SK-N-MC (cell line): ENCODE results near the gene GCFC2.

ENCODE experiments used
- DNase-seq: peaks from one replicate; pipeline ENCODE4 v3.0.0-alpha.2; 2011; ENCODE audit warnings: low read depth, low spot score
- H3K27ac ChIP-seq: fragments of 200-600 bp; sonication (generic); 2 replicates; pipeline ENCODE4 v1.5.1; 2016; ENCODE audit warnings: mixed run types
- H3K36me3 ChIP-seq: fragments of 200-600 bp; sonication (generic); 2 replicates; pipeline ENCODE4 v1.6.1; 2017; ENCODE audit warnings: antibody characterized with exemption, low read length, mixed read lengths; ENCODE audit not compliant: insufficient read depth
- H3K4me3 ChIP-seq: fragments of 200-600 bp; sonication (generic); 2 replicates; pipeline ENCODE4 v1.5.1; 2016
- H3K9ac ChIP-seq: fragments of 200-600 bp; sonication (generic); 2 replicates; pipeline ENCODE4 v1.8.0; 2017; ENCODE audit warnings: mixed run types, mixed read lengths; ENCODE audit not compliant: insufficient read length
- H3K9me3 ChIP-seq: fragments of 200-600 bp; sonication (generic); 2 replicates; pipeline ENCODE4 v1.6.1; 2017; ENCODE audit warnings: low read depth, mild to moderate bottlenecking, antibody characterized with exemption, low read length, moderate library complexity, mixed read lengths
- EZH2 ChIP-seq: fragments of 200-600 bp; sonication (generic); IDR thresholded peaks from one replicate; pipeline ENCODE4 v1.6.1; 2017; ENCODE audit warnings: antibody characterized with exemption
- FOXP2 ChIP-seq: optimal IDR thresholded peaks from 2 replicates; pipeline ENCODE3; 2011; ENCODE audit warnings: mild to moderate bottlenecking, moderate library complexity; ENCODE audit not compliant: insufficient read depth; ENCODE audit errors: extremely low read length, control extremely low read depth
- POLR2AphosphoS5 ChIP-seq: IDR thresholded peaks from 2 replicates; pipeline ENCODE4 v1.6.1; 2012; ENCODE audit warnings: mild to moderate bottlenecking, low read depth, low read length, borderline replicate concordance

Gene GCFC2

DNA sequence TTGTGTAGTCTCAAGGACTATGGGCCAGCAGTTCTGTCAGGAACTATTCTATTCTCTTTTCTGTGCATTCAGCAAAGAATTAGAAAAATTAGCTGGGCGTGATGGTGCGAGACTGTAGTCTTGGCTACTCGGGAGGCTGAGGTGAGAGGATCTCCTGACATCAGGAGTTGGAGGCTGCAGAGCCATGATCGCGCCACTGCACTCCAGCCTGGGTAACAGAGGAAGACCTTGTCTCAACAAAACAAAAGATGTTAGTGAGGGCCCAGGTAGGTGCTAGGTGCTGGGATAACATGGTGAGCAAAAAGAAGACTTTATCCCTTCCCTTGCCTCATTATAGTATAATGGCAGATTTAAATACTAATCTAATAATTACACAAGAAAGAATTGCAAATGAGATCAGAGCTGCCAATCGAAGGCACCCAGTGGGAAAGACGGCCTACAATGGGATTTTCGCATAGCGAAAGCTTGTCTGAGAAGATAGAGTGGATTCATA, 64.6 kb downstream of the GCFC2 start:
- no peak for DNase-seq
- peak overlapping the region; percentile 97 for H3K4me3 ChIP-seq
- H3K36me3 ChIP-seq: peaks cover 33% of the 10 kb centered on the region
- H3K9me3 ChIP-seq: no peaks in the 10 kb centered on the region; the same call in 1 of the 2 replicates
- TF ChIP-seq POLR2AphosphoS5: no peak
- no peak for TF ChIP-seq FOXP2
- no peak for TF ChIP-seq EZH2
- peak overlapping the region; percentile 95 for H3K9ac ChIP-seq
- peak overlapping the region; percentile 33; the same call in 1 of the 2 replicates for H3K27ac ChIP-seq

DNA sequence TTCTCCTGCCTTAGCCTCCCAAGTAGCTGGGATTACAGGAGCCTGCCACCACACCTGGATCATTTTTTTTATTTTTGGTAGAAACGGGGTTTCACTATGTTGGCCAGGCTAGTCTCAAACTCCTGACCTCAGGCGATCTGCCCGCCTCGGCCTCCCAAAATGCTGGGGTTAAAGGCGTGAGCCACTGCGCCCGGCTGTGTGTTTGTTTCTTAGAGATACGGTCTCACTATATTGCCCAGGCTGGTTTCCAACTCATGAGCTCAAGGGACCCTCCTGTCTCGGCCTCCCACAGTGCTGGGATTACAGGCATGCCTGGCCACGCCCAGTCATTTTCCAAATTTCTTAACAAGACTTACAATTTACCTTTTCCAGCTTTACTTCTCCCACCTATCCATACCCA, 65.1 kb downstream of the GCFC2 start:
- no peaks in the 10 kb centered on the region; the same call in 1 of the 2 replicates for H3K9me3 ChIP-seq
- no peak overlapping the region for H3K9ac ChIP-seq
- H3K27ac ChIP-seq: no peak overlapping the region
- H3K36me3 ChIP-seq: peaks cover 28% of the 10 kb centered on the region
- TF ChIP-seq EZH2: no peak
- no peak for TF ChIP-seq POLR2AphosphoS5
- no peak for TF ChIP-seq FOXP2
- DNase-seq: no peak
- H3K4me3 ChIP-seq: no peak overlapping the region

DNA sequence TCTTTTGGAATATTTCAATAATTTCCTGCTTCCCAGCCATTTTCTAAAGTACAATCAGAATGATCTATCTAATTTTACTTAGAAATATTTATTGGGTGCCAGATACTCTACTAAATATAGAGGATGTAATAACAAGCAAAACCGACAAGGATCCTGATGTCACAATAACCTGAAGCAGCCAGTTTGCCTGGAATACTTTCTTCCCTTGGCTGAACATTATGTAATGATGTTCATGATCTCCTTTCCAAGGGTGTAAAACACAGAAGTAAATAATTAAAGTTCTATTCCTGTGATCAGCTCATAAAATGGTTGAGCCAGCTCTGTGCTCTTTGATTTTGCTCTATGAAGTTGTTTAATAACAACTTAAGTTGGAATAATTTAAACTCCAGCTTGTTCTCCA, 66.7 kb downstream of the GCFC2 start:
- H3K36me3 ChIP-seq: peaks cover 11% of the 10 kb centered on the region
- TF ChIP-seq FOXP2 (no peak), POLR2AphosphoS5 (no peak), EZH2 (no peak)
- H3K4me3 ChIP-seq: no peak overlapping the region
- DNase-seq: no peak
- H3K9me3 ChIP-seq: no peaks in the 10 kb centered on the region; the same call in 1 of the 2 replicates
- H3K27ac ChIP-seq: no peak overlapping the region
- H3K9ac ChIP-seq: no peak overlapping the region

DNA sequence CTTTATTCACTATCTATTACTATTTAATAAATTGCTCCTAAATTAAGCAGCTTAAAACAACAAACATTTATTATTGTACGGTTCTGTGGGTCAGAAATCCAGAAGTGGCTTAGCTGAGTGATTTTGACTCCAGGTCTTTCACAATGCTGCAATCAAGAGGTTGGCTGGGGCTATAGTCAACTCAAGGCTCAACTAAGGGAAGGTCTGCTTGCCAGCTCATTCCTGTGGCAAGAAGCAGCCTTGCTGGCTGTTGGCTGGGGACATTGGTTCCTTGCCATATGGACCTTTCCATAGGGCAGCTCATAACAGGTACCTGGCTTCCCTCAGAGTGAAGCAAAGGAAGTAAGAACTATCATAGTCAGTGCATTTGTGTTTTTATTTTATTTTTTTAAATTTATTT, 69.1 kb downstream of the GCFC2 start:
- no peak for TF ChIP-seq EZH2
- no peak for TF ChIP-seq POLR2AphosphoS5
- TF ChIP-seq FOXP2: no peak
- no peaks in the 10 kb centered on the region; the same call in 1 of the 2 replicates for H3K9me3 ChIP-seq
- H3K36me3 ChIP-seq: no peaks in the 10 kb centered on the region
- DNase-seq: no peak
- H3K9ac ChIP-seq: no peak overlapping the region
- peak overlapping the region; percentile 55; the same call in 1 of the 2 replicates for H3K27ac ChIP-seq
- no peak overlapping the region for H3K4me3 ChIP-seq

DNA sequence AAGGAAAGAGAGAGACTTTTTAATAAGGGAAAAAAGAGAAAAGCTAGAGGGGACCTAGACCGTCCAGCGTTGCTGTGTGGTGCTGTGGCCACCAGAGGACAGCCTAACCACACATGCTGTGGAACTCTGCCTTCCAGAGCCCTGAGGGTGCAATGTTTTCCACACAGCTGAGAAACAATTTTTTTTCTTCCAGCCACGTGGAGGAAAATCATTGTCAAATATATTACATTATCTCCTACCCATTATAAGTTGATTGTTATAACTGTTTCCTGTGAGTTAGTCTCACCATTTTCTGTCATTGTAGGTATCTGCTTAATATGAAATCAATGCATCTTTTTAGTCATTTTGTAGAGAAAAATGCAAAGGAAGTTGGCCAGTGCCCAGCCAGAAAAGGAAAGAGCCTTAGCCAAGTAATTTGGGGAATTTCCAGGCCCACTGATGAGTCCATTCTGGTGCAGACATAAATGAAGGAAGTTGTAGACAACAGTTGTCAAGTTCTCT, 70.0 kb downstream of the GCFC2 start:
- no peak overlapping the region for H3K9ac ChIP-seq
- H3K9me3 ChIP-seq: no peaks in the 10 kb centered on the region
- H3K4me3 ChIP-seq: peak overlapping the region; percentile 41; the same call in 1 of the 2 replicates
- no peaks in the 10 kb centered on the region for H3K36me3 ChIP-seq
- peak overlapping the region; percentile 55 for H3K27ac ChIP-seq
- no peak for DNase-seq
- TF ChIP-seq EZH2 (no peak), FOXP2 (peak; percentile 74)

DNA sequence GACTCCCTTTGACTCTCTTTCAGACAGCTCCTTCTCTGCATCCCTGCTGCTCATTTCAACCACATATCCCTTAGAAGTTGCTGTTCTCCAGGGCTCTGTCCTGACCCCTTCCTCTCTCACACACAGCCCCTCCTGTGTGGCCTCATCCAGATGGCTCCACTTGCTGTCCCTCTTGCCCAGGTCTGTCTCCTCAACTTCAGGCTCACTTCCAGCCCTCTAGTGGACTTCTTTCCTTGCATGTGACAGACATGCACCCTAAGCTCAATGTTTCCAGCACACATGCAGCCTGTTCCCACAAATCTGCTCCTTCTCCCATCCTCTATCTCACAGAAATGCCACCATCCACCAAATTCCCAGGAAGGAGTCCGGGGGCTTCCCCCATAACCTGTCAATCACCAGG, 73.1 kb downstream of the GCFC2 start:
- H3K9me3 ChIP-seq: no peaks in the 10 kb centered on the region
- no peak overlapping the region for H3K9ac ChIP-seq
- DNase-seq: no peak
- H3K4me3 ChIP-seq: no peak overlapping the region
- TF ChIP-seq FOXP2: no peak
- TF ChIP-seq EZH2: no peak
- TF ChIP-seq POLR2AphosphoS5: no peak
- no peak overlapping the region for H3K27ac ChIP-seq
- no peaks in the 10 kb centered on the region for H3K36me3 ChIP-seq

DNA sequence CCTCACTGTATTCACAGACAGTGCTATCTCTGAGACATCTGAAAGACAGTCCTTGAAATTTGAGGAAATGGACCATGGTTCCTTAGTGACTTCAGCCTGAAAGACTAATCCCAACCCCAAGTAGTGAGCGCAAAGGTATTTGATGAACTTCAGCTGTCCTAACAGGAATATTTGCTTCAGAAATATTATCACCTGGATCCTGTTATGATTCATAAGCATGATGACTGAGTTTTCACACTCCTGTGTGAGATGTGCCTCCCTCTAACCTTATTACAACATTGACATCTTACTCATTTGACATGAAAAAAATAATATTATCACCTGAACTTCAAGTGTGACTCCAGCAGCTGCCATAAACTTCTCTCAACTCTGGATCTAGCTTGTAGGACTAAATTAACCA, 75.8 kb downstream of the GCFC2 start:
- DNase-seq: no peak
- Histone ChIP-seq H3K9me3 (no peaks in the 10 kb centered on the region), H3K9ac (no peak overlapping the region), H3K4me3 (no peak overlapping the region), H3K27ac (no peak overlapping the region), H3K36me3 (no peaks in the 10 kb centered on the region)
- TF ChIP-seq EZH2: no peak
- TF ChIP-seq FOXP2: no peak
- TF ChIP-seq POLR2AphosphoS5: no peak

DNA sequence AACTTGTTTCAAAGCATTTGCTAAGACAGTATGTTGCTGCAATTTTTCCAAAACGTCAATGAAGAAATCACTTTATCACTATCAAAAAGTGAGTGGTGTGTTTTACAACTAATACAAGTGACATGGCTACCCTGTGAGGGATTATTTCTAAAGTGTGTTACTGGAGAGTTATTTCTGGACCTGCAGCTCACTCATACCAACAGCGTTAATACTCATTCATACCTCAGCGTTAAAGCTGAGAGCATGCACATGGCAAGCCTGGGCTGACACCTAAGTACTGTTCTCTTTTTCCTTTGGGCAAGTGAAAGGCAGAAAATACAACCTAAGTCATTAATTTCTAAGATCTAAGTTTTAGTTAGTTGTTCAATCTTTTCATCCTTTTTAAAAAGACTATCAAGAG, 77.1 kb downstream of the GCFC2 start:
- TF ChIP-seq EZH2: no peak
- no peak for TF ChIP-seq POLR2AphosphoS5
- no peak for TF ChIP-seq FOXP2
- H3K9ac ChIP-seq: no peak overlapping the region
- no peak overlapping the region for H3K4me3 ChIP-seq
- H3K9me3 ChIP-seq: no peaks in the 10 kb centered on the region
- no peak overlapping the region for H3K27ac ChIP-seq
- no peak for DNase-seq
- H3K36me3 ChIP-seq: no peaks in the 10 kb centered on the region

DNA sequence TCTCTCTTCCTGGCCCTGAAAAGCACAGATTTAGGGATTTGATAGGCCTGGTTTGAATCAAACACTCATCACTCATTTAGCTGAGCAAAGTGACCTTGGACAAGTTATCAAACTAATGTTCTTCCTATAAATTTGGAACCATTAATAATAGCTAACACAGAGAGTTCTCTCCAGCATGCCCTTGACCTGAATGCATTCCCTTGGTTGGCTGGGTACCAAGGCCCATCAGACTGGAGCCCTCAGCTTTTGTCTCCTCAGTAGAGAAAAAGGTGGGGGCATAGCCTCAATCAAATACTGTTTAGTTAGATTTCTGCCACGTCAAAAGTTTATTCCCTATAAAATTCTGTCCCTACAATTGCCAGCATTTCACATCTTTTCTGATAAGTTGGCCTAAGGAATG, 77.9 kb downstream of the GCFC2 start:
- H3K9ac ChIP-seq: no peak overlapping the region
- no peaks in the 10 kb centered on the region for H3K36me3 ChIP-seq
- peak overlapping the region; percentile 24 for H3K4me3 ChIP-seq
- H3K27ac ChIP-seq: peak overlapping the region; percentile 83
- no peak for DNase-seq
- TF ChIP-seq FOXP2 (no peak), POLR2AphosphoS5 (no peak), EZH2 (no peak)
- H3K9me3 ChIP-seq: no peaks in the 10 kb centered on the region
